GM18508 (cell line): ENCODE results near the gene ADGRV1.
"Not testable (repeated sequence)": the region's sequence is repeated elsewhere in the genome, so short reads cannot be mapped to it uniquely, and the experiment has no call there.

Source experiments
- ATAC-seq: cut with Tn5 transposase; IDR thresholded peaks from one replicate; pipeline ENCODE4 v1.9.1; 2021; ENCODE audit warnings: moderate number of reproducible peaks; ENCODE audit not compliant: insufficient read depth, unreplicated experiment

ADGRV1 gene

GRCh38 chr5:90962481-90962880, 403.9 kb downstream of the ADGRV1 start:
- no peak for ATAC-seq

DNA sequence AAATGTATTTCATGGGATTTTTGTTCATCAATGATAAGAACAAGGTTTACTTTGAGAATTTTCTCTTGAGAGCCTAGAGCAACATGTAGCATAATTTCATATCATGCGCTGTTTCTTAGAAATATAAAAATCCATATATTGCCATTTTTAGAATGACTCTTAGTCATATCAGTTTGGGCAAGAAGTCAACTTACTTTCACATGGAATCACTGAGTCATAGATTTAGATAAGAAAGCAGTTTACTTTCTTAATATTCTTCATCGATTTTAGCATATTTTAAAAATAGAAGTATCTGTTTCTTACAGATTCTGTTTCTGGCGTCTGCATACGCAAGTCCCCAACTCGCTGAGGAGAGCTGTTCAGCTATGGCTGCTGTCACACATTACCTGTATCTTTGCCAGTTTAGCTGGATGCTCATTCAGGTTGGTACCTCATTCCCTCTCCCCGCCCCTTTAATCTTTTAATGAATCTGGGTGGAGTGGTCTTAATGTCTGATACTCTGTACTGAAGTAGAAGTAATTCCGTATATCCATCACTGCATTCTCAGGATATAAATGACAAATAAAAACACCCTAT, 406.6 kb downstream of the ADGRV1 start:
- ATAC-seq = no peak

GRCh38 chr5:90967443-90967842, 408.8 kb downstream of the ADGRV1 start:
- no peak for ATAC-seq

- no peak for ATAC-seq
These were observed 409.3 kb downstream of the ADGRV1 start for GRCh38 chr5:90967851-90968250.

DNA sequence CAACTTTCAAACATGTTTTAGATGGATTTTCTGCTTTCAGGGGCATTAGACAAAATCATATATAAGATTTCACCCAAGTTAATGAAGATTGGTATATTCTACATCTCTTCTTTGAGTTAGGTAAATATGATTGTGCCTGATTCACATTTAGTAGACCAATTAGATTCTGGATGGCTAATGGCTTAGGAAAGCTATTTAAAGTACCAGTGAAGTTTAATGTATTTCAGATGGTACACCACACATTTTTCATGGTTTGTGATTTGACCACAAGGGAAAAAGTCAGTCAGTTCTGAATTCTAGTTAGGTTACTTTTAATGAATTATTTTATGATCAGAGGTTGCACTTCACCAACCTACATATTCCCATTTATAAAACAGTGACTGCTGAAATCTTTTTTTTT, 409.7 kb downstream of the ADGRV1 start:
- no peak for ATAC-seq

DNA sequence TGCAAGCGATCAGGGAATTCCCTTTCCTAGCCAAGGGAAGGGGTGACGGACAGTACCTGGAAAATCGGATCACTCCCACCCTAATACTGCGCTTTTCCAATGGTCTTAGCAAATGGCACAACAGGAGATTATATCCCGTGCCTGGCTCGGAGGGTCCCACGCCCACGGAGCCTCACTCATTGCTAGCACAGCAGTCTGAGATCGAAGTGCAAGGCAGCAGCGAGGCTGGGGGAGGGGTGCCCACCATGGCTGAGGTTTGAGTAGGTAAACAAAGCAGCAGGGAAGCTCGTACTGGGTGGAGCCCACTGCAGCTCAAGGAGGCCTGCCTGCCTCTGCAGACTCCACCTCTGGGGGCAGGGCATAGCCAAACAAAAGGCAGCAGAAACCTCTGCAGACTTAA, 411.3 kb downstream of the ADGRV1 start:
- not testable (repeated sequence) for ATAC-seq

GRCh38 chr5:90981177-90981576, 422.6 kb downstream of the ADGRV1 start:
- no peak for ATAC-seq

DNA sequence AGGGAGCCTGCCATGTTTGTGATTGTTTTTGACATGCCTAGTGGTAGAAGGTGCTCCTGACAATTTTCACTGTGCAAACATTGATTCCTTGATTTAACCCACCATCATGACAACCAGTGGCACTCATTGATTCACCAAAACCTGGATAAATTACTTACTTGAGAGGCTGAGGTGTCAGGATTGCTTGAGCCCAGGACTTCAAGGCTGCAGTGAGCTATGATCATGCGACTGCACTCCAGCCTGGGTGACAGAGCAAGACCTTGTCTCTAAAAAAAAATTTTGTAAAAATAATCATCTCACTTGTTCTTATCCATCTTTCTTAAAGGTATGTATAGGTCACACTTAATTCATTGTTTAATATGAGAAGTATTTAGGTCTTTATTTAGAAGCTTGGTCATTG, 423.2 kb downstream of the ADGRV1 start:
- ATAC-seq = no peak

DNA sequence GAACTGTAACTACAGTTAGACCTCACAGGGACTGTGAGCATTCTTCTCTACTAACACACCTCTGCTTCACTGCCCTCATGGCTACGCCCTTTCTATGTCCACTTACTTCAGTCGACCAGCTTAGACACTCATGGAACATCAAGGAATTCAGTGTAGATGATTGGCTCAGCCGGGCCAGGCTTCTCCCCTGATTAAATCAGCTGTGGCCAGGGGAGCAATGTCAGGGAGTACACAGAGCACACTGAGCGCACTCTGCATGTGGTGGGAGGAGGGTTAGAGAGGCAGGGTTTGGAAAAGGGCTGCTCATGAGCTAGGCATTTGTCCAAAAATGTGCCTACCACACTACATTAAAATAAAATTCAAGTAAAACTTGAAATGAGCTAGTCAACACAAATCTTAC, 424.0 kb downstream of the ADGRV1 start:
- no peak for ATAC-seq

GRCh38 chr5:90983148-90983547, 424.6 kb downstream of the ADGRV1 start:
- ATAC-seq = no peak

DNA sequence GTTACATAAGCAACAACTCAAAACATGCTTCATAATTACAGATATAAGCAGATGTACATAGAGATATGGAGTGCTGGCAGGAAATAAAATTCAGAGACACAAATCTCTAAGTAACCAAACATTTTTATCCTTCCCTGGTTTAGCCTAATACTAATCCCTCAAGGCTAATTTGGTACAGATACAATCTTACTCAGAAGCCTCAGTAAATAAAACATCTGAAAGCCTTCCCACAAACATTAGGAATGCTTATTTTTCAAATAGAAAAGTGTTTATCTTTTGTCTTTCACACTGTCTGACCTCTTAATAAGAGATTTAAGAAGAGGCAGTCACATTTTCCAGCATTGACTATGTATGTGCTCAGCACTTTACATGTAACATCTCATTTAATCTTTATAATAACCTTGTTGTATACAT, 425.1 kb downstream of the ADGRV1 start:
- ATAC-seq = no peak

- no peak for ATAC-seq
These were observed 426.7 kb downstream of the ADGRV1 start for GRCh38 chr5:90985341-90985740.

GRCh38 chr5:90987726-90988125, 429.1 kb downstream of the ADGRV1 start:
- ATAC-seq = no peak

DNA sequence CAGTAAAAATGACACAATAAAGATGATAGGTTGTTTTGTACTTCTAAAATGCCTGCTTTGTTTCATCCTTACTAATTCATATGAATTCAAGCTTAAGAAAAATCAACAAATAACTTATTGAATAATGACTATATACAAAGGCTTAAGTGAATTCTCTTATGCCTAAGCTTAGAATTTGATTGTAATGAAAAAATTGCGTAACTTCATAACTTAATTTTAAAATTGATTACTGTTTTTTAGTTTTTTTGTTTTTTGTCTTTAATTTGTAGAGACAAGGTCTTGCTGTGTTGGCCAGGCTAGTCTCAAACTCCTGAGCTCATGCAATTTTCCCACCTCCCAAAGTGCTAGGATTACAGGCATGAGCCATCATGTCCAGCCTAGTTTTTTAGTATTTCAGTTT, 432.6 kb downstream of the ADGRV1 start:
- ATAC-seq = no peak

- ATAC-seq = no peak
These were observed 436.2 kb downstream of the ADGRV1 start for GRCh38 chr5:90994796-90995195.

DNA sequence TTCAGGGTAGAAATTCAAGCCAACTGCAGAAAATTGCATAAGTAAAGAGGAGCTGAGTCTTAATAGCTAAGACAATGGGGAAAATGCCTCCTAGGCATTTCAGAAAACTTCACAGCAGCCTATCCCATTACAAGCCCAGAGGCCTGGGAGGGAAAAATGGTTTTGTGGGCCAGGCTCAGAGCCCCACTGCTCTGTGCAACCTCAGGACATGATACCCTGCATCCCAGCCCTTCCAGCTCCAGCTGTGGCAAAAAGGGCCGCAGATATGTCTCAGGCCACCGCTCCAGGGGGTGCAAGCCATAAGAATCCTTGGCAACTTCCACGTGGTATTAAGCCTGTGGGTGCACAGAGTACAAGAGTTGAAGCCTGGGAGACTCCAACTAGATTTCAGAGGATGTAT, 437.5 kb downstream of the ADGRV1 start:
- no peak for ATAC-seq

DNA sequence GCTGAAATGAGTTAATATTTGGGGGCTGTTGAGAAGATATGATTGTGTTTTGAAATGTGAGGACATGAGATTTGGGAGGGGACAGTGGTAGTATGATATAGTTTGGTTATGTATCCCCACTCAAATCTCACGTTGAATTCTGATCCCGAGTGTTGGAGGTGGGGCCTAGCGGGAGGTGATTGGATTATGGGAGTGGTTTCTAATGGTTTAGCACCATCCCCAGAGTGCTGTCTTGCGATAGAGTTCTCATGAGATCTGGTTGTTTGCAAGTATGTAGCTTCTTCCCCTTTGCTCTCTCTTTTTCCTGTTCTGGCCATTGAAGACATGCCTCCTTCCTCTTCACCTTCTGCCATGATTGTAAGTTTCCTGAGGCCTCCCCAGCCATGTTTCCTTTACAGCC, 438.5 kb downstream of the ADGRV1 start:
- no peak for ATAC-seq

GRCh38 chr5:91000743-91001142, 442.1 kb downstream of the ADGRV1 start:
- ATAC-seq = no peak

DNA sequence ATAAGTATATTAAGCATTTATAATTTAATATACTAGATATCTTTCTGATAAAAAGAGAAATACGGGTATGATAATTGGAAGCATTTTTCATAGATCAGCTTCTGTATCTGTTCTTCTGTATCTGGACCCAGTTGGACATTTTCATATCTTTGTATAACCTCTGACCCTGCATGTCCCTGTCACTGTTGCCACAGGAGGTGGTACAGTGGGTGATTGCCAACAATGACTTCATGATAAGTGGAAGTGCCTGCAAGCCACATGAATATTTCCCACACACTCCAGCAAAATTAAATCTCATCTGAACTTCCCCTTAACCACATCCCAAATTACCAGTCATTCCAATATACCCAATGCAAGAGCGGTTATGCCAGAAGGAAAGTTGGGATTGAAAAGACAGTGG, 448.1 kb downstream of the ADGRV1 start:
- no peak for ATAC-seq

DNA sequence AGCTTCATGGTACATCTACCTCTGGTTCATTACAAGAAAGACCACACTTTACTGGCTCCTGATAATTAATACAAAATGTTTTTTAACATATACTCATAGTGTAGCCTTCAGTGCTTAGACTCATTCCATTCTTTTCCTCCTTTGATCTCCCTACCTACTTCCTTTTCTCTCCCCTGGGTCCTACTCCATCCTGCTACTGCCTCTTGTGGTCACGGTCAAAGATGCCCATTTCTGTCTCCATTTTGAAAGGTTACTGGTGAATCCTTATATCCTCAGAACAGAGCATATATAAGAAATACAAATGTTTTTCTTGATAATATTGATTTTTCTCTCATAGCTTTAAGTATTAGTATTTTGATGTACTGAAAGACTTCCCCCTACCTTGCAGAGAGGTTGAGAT, 448.7 kb downstream of the ADGRV1 start:
- ATAC-seq = no peak

DNA sequence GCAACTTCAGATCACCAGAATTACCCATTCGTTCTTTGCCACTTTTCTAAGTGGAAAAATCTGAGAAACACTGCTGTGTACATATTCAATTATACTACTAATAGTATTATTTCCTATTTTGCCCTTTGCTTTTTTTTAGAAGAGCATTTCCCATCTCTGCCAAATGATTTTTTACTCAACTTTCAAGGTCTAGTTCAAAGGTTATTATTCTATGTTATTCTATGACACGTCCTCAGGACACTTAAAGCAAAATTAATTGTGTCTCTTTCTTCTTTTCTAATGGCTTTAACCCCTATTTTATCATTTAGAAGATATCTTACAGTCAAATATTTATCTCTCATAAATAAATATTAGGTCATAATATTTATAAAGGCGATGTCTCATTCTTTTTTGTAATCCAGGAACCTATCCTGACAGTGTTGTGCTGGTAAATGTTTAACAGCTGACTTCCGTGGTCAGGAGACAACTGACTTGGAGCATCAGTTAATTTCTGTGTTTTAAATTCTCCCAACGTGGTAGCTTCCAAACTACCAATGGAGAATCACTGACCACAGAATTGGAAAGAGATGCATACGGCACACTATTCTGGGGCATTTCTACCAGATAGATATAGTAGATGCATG, 449.3 kb downstream of the ADGRV1 start:
- ATAC-seq = no peak

DNA sequence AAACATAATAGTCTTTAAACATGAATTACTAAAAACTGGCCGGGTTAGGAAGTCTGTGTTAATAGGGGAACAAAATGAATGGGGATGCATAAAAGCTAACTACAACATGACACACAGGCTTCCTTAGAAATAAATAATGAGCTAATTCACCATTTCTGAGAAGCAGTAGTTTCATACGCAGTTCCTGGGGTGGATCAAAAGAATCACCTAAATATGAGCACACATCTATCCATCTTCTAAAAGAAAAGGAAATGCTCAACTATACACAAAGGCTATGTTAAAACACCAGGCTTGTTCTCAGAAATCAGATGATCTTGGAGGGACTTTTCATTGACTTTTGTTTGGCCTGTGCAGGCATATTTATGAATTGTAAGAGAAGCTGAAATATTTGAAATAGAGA, 451.5 kb downstream of the ADGRV1 start:
- no peak for ATAC-seq

GRCh38 chr5:91011029-91011428, 452.4 kb downstream of the ADGRV1 start:
- ATAC-seq = no peak
